Muscle of leg (tissue), 11 donors: Measurements from ENCODE around the gene CAMTA1. TPM values are rescaled to one million over a fixed set of nuclear protein-coding genes. Genes with fewer than 3 reads are reported as not detected.

ENCODE experiments used
- DNase-seq: peaks from one replicate; pipeline ENCODE4 v3.0.0; 2013
- H3K27ac ChIP-seq: one replicate; pipeline ENCODE4 v1.5.1; 2013; ENCODE audit warnings: mild to moderate bottlenecking, low read length, control low read depth
- H3K27me3 ChIP-seq: one replicate; pipeline ENCODE4 v1.6.1; 2013; ENCODE audit warnings: low read length; ENCODE audit not compliant: control insufficient read depth, insufficient read depth
- H3K36me3 ChIP-seq: one replicate; pipeline ENCODE4 v1.6.1; 2013; ENCODE audit warnings: low read length; ENCODE audit not compliant: control insufficient read depth, insufficient read depth
- H3K4me1 ChIP-seq: one replicate; pipeline ENCODE4 v1.6.1; 2013; ENCODE audit warnings: low read length; ENCODE audit not compliant: control insufficient read depth, insufficient read depth
- H3K4me3 ChIP-seq: one replicate; pipeline ENCODE4 v1.5.1; 2013; ENCODE audit warnings: low read length, control low read depth
- H3K9me3 ChIP-seq: replicated peaks from 2 replicates; pipeline ENCODE4 v1.6.1; 2013; ENCODE audit warnings: low read depth, low read length; ENCODE audit not compliant: control insufficient read depth
- WGBS: methylation state at CpG from one replicate; pipeline ENCODE4 v1.1.5; 2013; ENCODE audit warnings: missing lambda C conversion rate; ENCODE audit not compliant: insufficient coverage; 5-methylcytosine and 5-hydroxymethylcytosine counted together
- polyA plus RNA-seq, 8 donors: library from polyadenylated mRNA; unstranded; fragments of 120-200 nt; gene quantifications; one replicate each; pipeline versions ENCODE4 v1.2.1 to v1.2.3, GENCODE V29; 2013; ENCODE audit warnings: inconsistent platforms in 1 of 8, low replicate concordance in 1 of 8; ENCODE audit not compliant: insufficient read length in 8 of 8, insufficient read depth in 1 of 8
- total RNA-seq: library from RNA; stranded (reverse); fragments of 120-200 nt; gene quantifications from one replicate; pipeline ENCODE4 v1.2.4, GENCODE V29; 2013

Gene CAMTA1
- total and polyA plus RNA-seq, 9 donors = 36.4 to 56.4 (median 47.7) TPM

- H3K9me3 ChIP-seq = no peaks in the 10 kb centered on the region
- 58% methylated on average over 10 of the region's 10 CpGs for WGBS
- DNase-seq = no peak
- H3K27ac ChIP-seq = no peak overlapping the region
- no peak overlapping the region for H3K4me3 ChIP-seq
- H3K27me3 ChIP-seq = peaks cover 2% of the 10 kb centered on the region
- no peaks in the 10 kb centered on the region for H3K36me3 ChIP-seq
- no peaks in the 10 kb centered on the region for H3K4me1 ChIP-seq
Measured at GRCh38 chr1:7348580-7348979, 563.3 kb downstream of the CAMTA1 start.

GRCh38 chr1:7350804-7351203 lies 565.5 kb downstream of the CAMTA1 start:
- Histone ChIP-seq H3K4me3 (no peak overlapping the region), H3K9me3 (no peaks in the 10 kb centered on the region), H3K4me1 (no peaks in the 10 kb centered on the region), H3K36me3 (no peaks in the 10 kb centered on the region), H3K27ac (no peak overlapping the region), H3K27me3 (peaks cover 2% of the 10 kb centered on the region)
- WGBS = 77% methylated on average over 5 of the region's 8 CpGs
- no peak for DNase-seq

GRCh38 chr1:7351649-7352048 lies 566.4 kb downstream of the CAMTA1 start:
- H3K9me3 ChIP-seq = no peaks in the 10 kb centered on the region
- no peaks in the 10 kb centered on the region for H3K4me1 ChIP-seq
- no peak overlapping the region for H3K4me3 ChIP-seq
- no peak overlapping the region for H3K27ac ChIP-seq
- no peaks in the 10 kb centered on the region for H3K36me3 ChIP-seq
- peaks cover 2% of the 10 kb centered on the region for H3K27me3 ChIP-seq
- no peak for DNase-seq
- 66% methylated on average over 3 of the region's 13 CpGs for WGBS

- peak; percentile 17 for DNase-seq
- Histone ChIP-seq H3K4me3 (no peak overlapping the region), H3K9me3 (no peaks in the 10 kb centered on the region), H3K4me1 (no peaks in the 10 kb centered on the region), H3K27ac (no peak overlapping the region), H3K27me3 (peaks cover 2% of the 10 kb centered on the region), H3K36me3 (no peaks in the 10 kb centered on the region)
- WGBS = 32% methylated on average over 4 of the region's 4 CpGs
Measured at GRCh38 chr1:7352364-7352763, 567.1 kb downstream of the CAMTA1 start.

GRCh38 chr1:7352974-7353373 lies 567.7 kb downstream of the CAMTA1 start:
- no peak overlapping the region for H3K27ac ChIP-seq
- 82% methylated on average over 4 of the region's 4 CpGs for WGBS

GRCh38 chr1:7355646-7356045 lies 570.4 kb downstream of the CAMTA1 start:
- Histone ChIP-seq H3K4me1 (no peaks in the 10 kb centered on the region), H3K36me3 (no peaks in the 10 kb centered on the region), H3K4me3 (no peak overlapping the region), H3K9me3 (no peaks in the 10 kb centered on the region), H3K27ac (no peak overlapping the region), H3K27me3 (peaks cover 6% of the 10 kb centered on the region)
- DNase-seq = no peak
- WGBS = 90% methylated on average over 2 of the region's 2 CpGs

More at GRCh38 chr1:7352974-7353373, 567.7 kb downstream of the CAMTA1 start:
- H3K36me3 ChIP-seq = no peaks in the 10 kb centered on the region
- H3K9me3 ChIP-seq = no peaks in the 10 kb centered on the region
- H3K4me3 ChIP-seq = no peak overlapping the region
- peaks cover 2% of the 10 kb centered on the region for H3K27me3 ChIP-seq
- H3K4me1 ChIP-seq = no peaks in the 10 kb centered on the region
- DNase-seq = no peak

GRCh38 chr1:7356079-7356478 lies 570.8 kb downstream of the CAMTA1 start:
- H3K27me3 ChIP-seq = peaks cover 6% of the 10 kb centered on the region
- DNase-seq = no peak
- H3K9me3 ChIP-seq = no peaks in the 10 kb centered on the region
- no peaks in the 10 kb centered on the region for H3K36me3 ChIP-seq
- H3K4me1 ChIP-seq = no peaks in the 10 kb centered on the region
- no peak overlapping the region for H3K27ac ChIP-seq
- H3K4me3 ChIP-seq = no peak overlapping the region
- WGBS = 80% methylated on average over 5 of the region's 5 CpGs

- no peak overlapping the region for H3K27ac ChIP-seq
- 93% methylated on average over 3 of the region's 11 CpGs for WGBS
- H3K36me3 ChIP-seq = no peaks in the 10 kb centered on the region
- no peak for DNase-seq
- H3K27me3 ChIP-seq = peaks cover 6% of the 10 kb centered on the region
- H3K4me1 ChIP-seq = no peaks in the 10 kb centered on the region
- no peak overlapping the region for H3K4me3 ChIP-seq
- H3K9me3 ChIP-seq = no peaks in the 10 kb centered on the region
Measured at GRCh38 chr1:7358425-7358824, 573.2 kb downstream of the CAMTA1 start.

- Histone ChIP-seq H3K9me3 (no peaks in the 10 kb centered on the region), H3K4me1 (peaks cover 5% of the 10 kb centered on the region), H3K27me3 (peaks cover 6% of the 10 kb centered on the region), H3K36me3 (no peaks in the 10 kb centered on the region), H3K27ac (no peak overlapping the region), H3K4me3 (no peak overlapping the region)
- WGBS = 58% methylated on average over 6 of the region's 6 CpGs
- DNase-seq = no peak
Measured at GRCh38 chr1:7360526-7360925, 575.3 kb downstream of the CAMTA1 start.

GRCh38 chr1:7362947-7363346 lies 577.7 kb downstream of the CAMTA1 start:
- WGBS = 100% methylated on average over 2 of the region's 4 CpGs
- H3K27ac ChIP-seq = no peak overlapping the region

GRCh38 chr1:7363450-7363849 lies 578.2 kb downstream of the CAMTA1 start:
- no peaks in the 10 kb centered on the region for H3K9me3 ChIP-seq
- no peaks in the 10 kb centered on the region for H3K36me3 ChIP-seq
- 5% methylated on average over 3 of the region's 6 CpGs for WGBS
- peak; percentile 34 for DNase-seq
- H3K4me3 ChIP-seq = no peak overlapping the region
- H3K4me1 ChIP-seq = peaks cover 13% of the 10 kb centered on the region
- peaks cover 4% of the 10 kb centered on the region for H3K27me3 ChIP-seq
- no peak overlapping the region for H3K27ac ChIP-seq

More at GRCh38 chr1:7362947-7363346, 577.7 kb downstream of the CAMTA1 start:
- Histone ChIP-seq H3K9me3 (no peaks in the 10 kb centered on the region), H3K27me3 (peaks cover 6% of the 10 kb centered on the region), H3K4me1 (peaks cover 13% of the 10 kb centered on the region), H3K4me3 (no peak overlapping the region), H3K36me3 (no peaks in the 10 kb centered on the region)
- no peak for DNase-seq
